Measurements from ENCODE around the gene CCL27.

Gene CCL27

GRCh38 chr9:34654323-34655051 lies 8.0 kb downstream of the CCL27 start:
- Histone ChIP-seq H3K9ac (ENCODE audit: low read depth, low read length, poor library complexity, severe bottlenecking) (no peak overlapping the region), H3K4me1 (ENCODE audit: insufficient read depth, low read length, poor library complexity, severe bottlenecking) (no peaks in the 10 kb centered on the region), H3F3A (ENCODE audit: low read depth) (no peaks in the 10 kb centered on the region), H3K27me3 (ENCODE audit: insufficient read depth, low read length, poor library complexity, severe bottlenecking) (no peaks in the 10 kb centered on the region), H3K36me3 (ENCODE audit: insufficient read depth, low read length) (peaks cover 3% of the 10 kb centered on the region; the same call in 1 of the 2 replicates), H3K9me3 (ENCODE audit: insufficient read depth, low read depth, low read length) (no peaks in the 10 kb centered on the region), H4K20me1 (ENCODE audit: insufficient read depth, low read length, poor library complexity, severe bottlenecking) (no peaks in the 10 kb centered on the region), H3K4me2 (ENCODE audit: low read depth, low read length, poor library complexity, severe bottlenecking) (no peak overlapping the region), H3K9me2 (replicated peaks; ENCODE audit: low read depth, low read length) (no peaks in the 10 kb centered on the region), H3K4me3 (ENCODE audit: low read length, poor library complexity, severe bottlenecking) (no peak overlapping the region), H2AFZ (ENCODE audit: low read length) (no peak overlapping the region), H3K79me2 (ENCODE audit: insufficient read depth, low read length) (no peaks in the 10 kb centered on the region)
- no peak for TF ChIP-seq CTCF (conservative IDR thresholded peaks at IDR 0.05; ENCODE audit: low read length)
- TF ChIP-seq EZH2phosphoT487 (IDR thresholded peaks at IDR 0.05; ENCODE audit: borderline replicate concordance) = no peak

- no peaks in the 10 kb centered on the region for H3K27me3 ChIP-seq (ENCODE audit: insufficient read depth, low read length, poor library complexity, severe bottlenecking)
- no peaks in the 10 kb centered on the region for H3K9me2 ChIP-seq (replicated peaks; ENCODE audit: low read depth, low read length)
- no peaks in the 10 kb centered on the region for H3K9me3 ChIP-seq (ENCODE audit: insufficient read depth, low read depth, low read length)
- no peak overlapping the region for H2AFZ ChIP-seq (ENCODE audit: low read length)
- no peaks in the 10 kb centered on the region for H3F3A ChIP-seq (ENCODE audit: low read depth)
- TF ChIP-seq EZH2phosphoT487 (IDR thresholded peaks at IDR 0.05; ENCODE audit: borderline replicate concordance) (no peak), CTCF (conservative IDR thresholded peaks at IDR 0.05; ENCODE audit: low read length) (no peak)
- H3K4me2 ChIP-seq (ENCODE audit: low read depth, low read length, poor library complexity, severe bottlenecking) = no peak overlapping the region
- no peak overlapping the region for H3K4me3 ChIP-seq (ENCODE audit: low read length, poor library complexity, severe bottlenecking)
- H4K20me1 ChIP-seq (ENCODE audit: insufficient read depth, low read length, poor library complexity, severe bottlenecking) = peaks cover 5% of the 10 kb centered on the region
- peaks cover 10% of the 10 kb centered on the region; the same call in 1 of the 2 replicates for H3K36me3 ChIP-seq (ENCODE audit: insufficient read depth, low read length)
- H3K4me1 ChIP-seq (ENCODE audit: insufficient read depth, low read length, poor library complexity, severe bottlenecking) = peaks cover 7% of the 10 kb centered on the region
- peaks cover 10% of the 10 kb centered on the region for H3K79me2 ChIP-seq (ENCODE audit: insufficient read depth, low read length)
- no peak overlapping the region for H3K9ac ChIP-seq (ENCODE audit: low read depth, low read length, poor library complexity, severe bottlenecking)
Observed at GRCh38 chr9:34653151-34654072, 9.0 kb downstream of the CCL27 start.

DNA sequence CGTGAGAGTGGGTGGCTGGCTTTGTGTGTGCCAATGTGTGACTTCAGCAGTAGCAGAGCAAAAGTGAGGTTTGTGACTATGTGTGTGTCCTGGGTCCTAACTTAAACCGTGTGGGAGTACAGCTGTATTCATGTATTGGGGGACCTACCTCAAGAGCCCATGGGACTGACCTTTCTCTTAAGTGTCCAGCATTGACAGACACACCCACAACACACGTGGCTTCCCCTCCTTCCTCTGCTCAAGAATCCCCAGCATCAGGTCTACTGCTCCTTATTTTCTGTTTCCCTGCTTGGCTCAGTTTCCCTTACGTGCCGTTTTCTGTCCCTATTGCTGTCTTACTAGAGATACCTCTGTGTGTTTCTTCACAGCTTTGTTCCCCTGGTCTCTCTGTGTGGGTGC lies 9.9 kb downstream of the CCL27 start:
- Histone ChIP-seq H3K79me2 (ENCODE audit: insufficient read depth, low read length) (peaks cover 18% of the 10 kb centered on the region), H3K4me3 (ENCODE audit: low read length, poor library complexity, severe bottlenecking) (no peak overlapping the region), H3K9me3 (ENCODE audit: insufficient read depth, low read depth, low read length) (no peaks in the 10 kb centered on the region), H3K9ac (ENCODE audit: low read depth, low read length, poor library complexity, severe bottlenecking) (no peak overlapping the region), H3K36me3 (ENCODE audit: insufficient read depth, low read length) (peaks cover 10% of the 10 kb centered on the region; the same call in 1 of the 2 replicates), H3K9me2 (replicated peaks; ENCODE audit: low read depth, low read length) (no peaks in the 10 kb centered on the region), H3K27me3 (ENCODE audit: insufficient read depth, low read length, poor library complexity, severe bottlenecking) (no peaks in the 10 kb centered on the region), H2AFZ (ENCODE audit: low read length) (no peak overlapping the region), H3K4me1 (ENCODE audit: insufficient read depth, low read length, poor library complexity, severe bottlenecking) (peaks cover 15% of the 10 kb centered on the region), H3F3A (ENCODE audit: low read depth) (no peaks in the 10 kb centered on the region), H4K20me1 (ENCODE audit: insufficient read depth, low read length, poor library complexity, severe bottlenecking) (peaks cover 13% of the 10 kb centered on the region), H3K4me2 (ENCODE audit: low read depth, low read length, poor library complexity, severe bottlenecking) (no peak overlapping the region)
- no peak for TF ChIP-seq EZH2phosphoT487 (IDR thresholded peaks at IDR 0.05; ENCODE audit: borderline replicate concordance)
- TF ChIP-seq CTCF (conservative IDR thresholded peaks at IDR 0.05; ENCODE audit: low read length) = no peak
